Hematopoietic multipotent progenitor cell treated with erythropoietin and hydrocortisone succinate and interleukin-3 and kit ligand, for 17 days (in vitro differentiated cells): ENCODE measurements around the gene HOXD1.

Experiments used
- DNase-seq: peaks from one replicate; pipeline ENCODE4 v3.0.0-alpha.2; 2015; ENCODE audit warnings: low spot score

HOXD1 gene

GRCh38 chr2:176152350-176153181 lies 35.9 kb upstream of the HOXD1 start:
- DNase-seq = no peak

GRCh38 chr2:176154576-176155252 lies 33.8 kb upstream of the HOXD1 start:
- DNase-seq = no peak

- no peak for DNase-seq
These were observed 33.0 kb upstream of the HOXD1 start for GRCh38 chr2:176155356-176156044.

- no peak for DNase-seq
These were observed 32.1 kb upstream of the HOXD1 start for GRCh38 chr2:176156301-176156806.

- no peak for DNase-seq
These were observed 31.5 kb upstream of the HOXD1 start, which contains the start of gene HOXD3 for GRCh38 chr2:176156807-176157498. Gene HOXD3, plus strand, starts transcription at chr2:176157307. Its CDS starts 11,808 bp downstream, at chr2:176169115.

GRCh38 chr2:176157499-176158185 lies 30.8 kb upstream of the HOXD1 start:
- no peak for DNase-seq

- no peak for DNase-seq
These were observed 30.3 kb upstream of the HOXD1 start for GRCh38 chr2:176158186-176158591.

- no peak for DNase-seq
These were observed 29.4 kb upstream of the HOXD1 start for GRCh38 chr2:176158855-176159662.

- no peak for DNase-seq
These were observed 28.7 kb upstream of the HOXD1 start for GRCh38 chr2:176159663-176160250.

GRCh38 chr2:176160251-176160985 lies 28.1 kb upstream of the HOXD1 start:
- no peak for DNase-seq

- no peak for DNase-seq
These were observed 27.3 kb upstream of the HOXD1 start for GRCh38 chr2:176160986-176161824.

GRCh38 chr2:176161825-176162626 lies 26.4 kb upstream of the HOXD1 start:
- no peak for DNase-seq

GRCh38 chr2:176162911-176163671 lies 25.4 kb upstream of the HOXD1 start:
- no peak for DNase-seq

- DNase-seq = no peak
These were observed 24.8 kb upstream of the HOXD1 start for GRCh38 chr2:176163672-176164056.

GRCh38 chr2:176164201-176164600 lies 24.3 kb upstream of the HOXD1 start:
- no peak for DNase-seq

GRCh38 chr2:176164611-176165369 lies 23.7 kb upstream of the HOXD1 start:
- no peak for DNase-seq
